GM21528 (cell line): ENCODE results near the gene ZNF213.
"Not testable (repeated sequence)": the region's sequence is repeated elsewhere in the genome, so short reads cannot be mapped to it uniquely, and the experiment has no call there.

Experiments
- ATAC-seq: cut with Tn5 transposase; IDR thresholded peaks from one replicate; pipeline ENCODE4 v1.9.1; 2021; ENCODE audit warnings: mild to moderate bottlenecking, moderate library complexity; ENCODE audit not compliant: unreplicated experiment, low FRiP score

The ZNF213 gene

DNA sequence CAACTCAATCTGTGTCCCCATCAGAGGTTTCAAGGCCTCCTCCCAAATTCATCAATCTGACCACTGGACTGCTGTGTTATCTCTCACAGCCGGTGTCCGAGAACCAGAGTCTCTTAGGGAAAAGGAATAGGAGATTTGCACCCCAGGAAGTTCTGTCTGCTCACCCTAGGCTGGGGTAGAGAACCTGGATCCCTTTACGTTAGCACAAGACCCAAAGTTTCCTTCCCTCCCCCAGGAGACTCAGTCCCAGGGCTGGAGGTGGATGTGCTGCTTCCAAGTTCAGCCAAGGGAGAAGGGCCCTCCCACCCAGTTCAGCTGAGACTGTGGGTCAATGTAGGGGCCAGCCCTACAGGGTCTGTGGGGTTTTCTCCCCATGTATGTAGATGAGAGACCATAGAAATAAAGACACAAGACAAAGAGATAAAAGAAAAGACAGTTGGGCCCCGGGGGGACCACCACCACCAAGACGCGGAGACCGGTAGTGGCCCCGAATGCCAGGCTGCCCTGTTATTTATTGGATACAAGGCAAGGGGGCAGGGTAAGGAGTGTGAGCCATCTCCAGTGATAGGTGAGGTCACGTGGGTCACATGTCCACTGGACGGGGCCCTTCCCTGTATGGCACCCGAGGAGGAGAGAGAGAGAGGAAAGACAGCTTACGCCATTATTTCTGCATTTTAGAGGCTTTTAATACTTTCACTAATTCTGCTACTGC, 30.4 kb downstream of the ZNF213 start:
- no peak for ATAC-seq

DNA sequence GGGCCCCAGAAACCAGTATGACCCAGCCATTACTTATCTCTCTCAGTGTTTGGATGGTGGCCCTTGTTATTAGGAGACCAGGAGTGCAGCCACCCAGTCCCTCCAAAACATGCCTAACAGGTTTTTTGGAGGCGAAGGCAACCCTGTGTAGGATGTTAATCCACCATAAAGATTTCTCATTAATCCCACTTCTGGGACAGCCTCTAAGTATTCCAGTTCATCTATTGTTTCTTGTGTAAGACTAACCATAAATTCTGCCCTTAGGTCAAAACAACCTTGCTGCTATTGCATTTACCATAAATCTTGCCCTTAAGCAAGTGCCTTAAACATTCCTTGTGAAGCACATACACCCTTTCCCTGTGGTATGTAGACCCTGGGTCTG, 31.7 kb downstream of the ZNF213 start:
- ATAC-seq: no peak

- not testable (repeated sequence) for ATAC-seq
Observed at GRCh38 chr16:3168729-3169128, 33.9 kb downstream of the ZNF213 start.

DNA sequence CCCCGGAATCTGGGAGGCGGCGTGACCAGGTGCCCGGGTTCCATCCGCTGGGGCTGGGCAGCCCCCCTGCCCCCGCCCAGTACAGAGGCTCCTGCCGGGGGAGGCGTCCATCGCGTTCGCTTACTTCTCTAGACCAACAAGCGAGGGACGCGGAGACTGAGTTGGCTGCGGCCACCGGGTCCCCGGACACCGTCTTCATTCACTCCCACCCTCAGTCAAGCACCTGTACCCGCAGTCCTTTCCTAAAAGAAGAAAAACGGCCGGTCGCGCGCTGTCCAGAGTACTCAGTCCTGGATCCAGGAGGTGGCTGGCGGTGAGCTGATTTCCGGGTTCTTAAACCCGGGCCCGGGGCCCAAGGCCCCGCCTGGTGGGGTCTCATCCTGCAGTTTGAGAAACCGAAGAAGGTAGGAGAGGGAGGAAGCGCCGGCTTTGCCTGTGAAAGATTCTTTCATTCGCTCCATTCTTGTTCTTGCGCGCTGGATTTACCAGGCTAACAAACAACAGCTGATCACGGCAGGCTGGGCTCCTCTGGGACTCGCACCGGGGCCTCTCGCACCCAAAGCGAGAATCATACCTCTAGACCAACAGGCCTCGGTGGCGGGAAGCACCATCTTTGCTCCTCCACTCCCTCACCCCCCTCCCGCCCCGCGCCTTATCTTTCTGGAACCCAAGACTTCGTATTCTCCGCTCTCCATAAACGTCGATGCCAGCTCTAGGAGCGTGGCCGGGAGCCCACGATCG, 35.8 kb downstream of the ZNF213 start:
- no peak for ATAC-seq

DNA sequence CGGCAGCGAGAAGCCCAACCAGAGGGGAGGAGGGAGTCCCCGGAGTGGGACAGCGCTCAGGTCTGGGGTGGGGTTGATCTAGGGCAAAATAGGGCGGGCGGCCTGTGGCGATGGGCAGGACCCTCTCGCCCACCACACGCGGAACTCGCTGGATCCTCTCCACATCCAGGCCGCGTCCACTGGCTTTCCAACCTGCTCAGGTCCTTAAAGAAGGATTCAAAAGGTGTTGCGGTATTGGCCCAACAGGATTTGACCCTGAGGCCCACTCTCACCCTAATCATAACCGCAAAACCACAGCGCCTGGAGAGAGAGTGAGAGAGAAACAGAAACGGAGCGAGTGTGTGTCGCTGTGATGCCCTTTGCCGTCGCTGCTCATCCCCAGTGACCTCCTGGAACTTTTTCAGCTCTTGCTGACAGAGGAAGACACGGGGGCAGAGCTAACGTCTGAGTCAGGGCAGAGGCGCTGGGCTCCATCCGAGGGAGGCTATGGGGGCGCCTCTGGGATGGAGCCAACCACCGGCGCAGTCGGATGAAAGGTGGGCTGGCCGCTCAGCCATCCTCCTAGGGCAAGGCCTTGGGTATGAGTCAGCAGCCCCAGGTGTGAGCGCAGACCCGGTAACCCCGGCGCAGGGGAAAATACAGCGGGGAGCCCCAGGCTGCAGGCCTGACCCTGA, 36.5 kb downstream of the ZNF213 start:
- no peak for ATAC-seq

DNA sequence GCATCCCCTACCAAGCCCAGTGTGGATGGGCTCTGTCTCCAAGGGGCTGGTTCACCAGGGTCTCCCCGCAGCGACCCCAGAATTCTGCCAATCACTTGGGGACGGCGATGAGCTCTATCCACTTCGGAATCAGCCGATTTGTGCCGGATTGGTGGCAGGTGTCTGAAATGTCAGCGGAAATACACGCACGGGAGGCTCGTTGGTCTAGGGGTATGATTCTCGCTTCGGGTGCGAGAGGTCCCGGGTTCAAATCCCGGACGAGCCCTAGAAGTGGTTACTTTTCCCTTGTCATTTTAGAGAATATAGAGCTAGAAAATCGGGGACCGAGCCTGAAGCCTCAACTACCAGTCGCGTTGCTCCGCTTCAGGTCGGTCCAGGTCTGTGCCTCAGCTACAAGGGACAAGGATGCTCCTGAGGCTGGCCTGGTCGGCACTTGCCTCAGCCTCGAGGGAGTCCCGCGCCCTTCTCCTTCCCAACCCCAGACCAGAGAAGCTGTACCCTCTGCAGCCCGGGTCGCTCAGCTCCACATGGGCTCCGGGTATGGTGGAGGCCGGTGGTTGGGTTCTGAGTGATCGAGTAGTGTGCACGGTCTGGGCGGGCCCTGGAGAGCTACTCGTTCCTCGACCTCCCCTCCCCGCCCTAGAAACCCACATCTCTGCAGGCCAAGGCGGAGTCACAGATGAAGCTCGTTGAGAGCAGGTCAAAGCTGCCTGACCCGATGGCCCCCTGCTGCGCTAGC, 37.2 kb downstream of the ZNF213 start:
- ATAC-seq: no peak

GRCh38 chr16:3173892-3174617, 39.2 kb downstream of the ZNF213 start:
- no peak for ATAC-seq

GRCh38 chr16:3174618-3175148, 39.9 kb downstream of the ZNF213 start:
- no peak for ATAC-seq

- no peak for ATAC-seq
Observed at GRCh38 chr16:3175157-3176093, 40.6 kb downstream of the ZNF213 start.

- ATAC-seq: no peak
Observed at GRCh38 chr16:3179651-3180050, 44.8 kb downstream of the ZNF213 start.

GRCh38 chr16:3180445-3180878, 45.6 kb downstream of the ZNF213 start:
- ATAC-seq: no peak

DNA sequence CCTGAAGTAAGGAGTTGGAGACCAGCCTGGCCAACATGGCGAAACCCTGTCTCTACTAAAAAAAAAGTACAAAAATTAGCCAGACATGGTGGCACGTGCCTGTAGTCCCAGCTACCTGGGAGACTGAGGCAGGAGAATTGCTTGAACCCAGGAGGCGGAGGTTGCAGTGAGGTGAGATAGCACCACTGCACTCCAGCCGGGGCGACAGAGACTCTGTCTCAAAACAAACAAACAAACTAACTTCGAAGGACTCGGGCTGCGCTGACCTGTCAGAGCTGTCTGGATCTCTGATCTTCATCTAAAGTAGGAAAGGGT, 47.4 kb downstream of the ZNF213 start:
- not testable (repeated sequence) for ATAC-seq

- no peak for ATAC-seq
Observed at GRCh38 chr16:3182608-3183444, 48.0 kb downstream of the ZNF213 start.

DNA sequence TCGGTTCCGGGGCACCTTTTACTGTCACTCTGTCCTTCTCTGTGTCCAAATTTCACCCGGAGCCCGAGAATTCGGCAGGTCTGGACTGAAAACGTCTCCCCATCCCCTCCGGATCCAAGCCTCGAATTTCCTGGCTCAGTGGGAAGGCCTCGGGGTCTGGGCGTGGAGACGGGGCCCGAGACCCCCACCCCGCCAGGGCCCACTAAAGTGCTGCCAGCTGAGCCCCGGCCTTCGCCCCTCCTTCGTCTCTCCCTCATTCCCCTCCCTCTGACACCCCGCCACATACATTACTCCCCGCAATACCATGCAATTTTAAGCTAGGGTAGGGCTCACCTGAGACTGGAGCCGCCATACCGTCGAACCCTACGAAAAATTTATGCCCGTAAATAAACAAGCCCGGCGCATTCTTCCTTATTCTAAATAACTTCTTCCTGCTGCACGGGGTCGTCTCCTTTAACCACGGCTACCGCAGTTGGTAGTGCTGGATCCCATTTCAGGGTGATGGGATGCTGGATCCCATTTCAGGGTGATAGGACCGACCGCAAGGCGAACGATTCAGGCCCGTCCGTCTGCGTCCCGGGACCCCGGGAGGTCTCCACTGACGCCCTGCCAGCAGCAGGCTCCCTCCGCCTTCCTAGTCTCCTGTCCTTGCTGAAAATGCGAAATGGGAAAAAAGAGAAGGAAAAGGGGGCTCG, 48.8 kb downstream of the ZNF213 start:
- no peak for ATAC-seq

GRCh38 chr16:3186946-3187690, 52.3 kb downstream of the ZNF213 start:
- ATAC-seq: no peak

DNA sequence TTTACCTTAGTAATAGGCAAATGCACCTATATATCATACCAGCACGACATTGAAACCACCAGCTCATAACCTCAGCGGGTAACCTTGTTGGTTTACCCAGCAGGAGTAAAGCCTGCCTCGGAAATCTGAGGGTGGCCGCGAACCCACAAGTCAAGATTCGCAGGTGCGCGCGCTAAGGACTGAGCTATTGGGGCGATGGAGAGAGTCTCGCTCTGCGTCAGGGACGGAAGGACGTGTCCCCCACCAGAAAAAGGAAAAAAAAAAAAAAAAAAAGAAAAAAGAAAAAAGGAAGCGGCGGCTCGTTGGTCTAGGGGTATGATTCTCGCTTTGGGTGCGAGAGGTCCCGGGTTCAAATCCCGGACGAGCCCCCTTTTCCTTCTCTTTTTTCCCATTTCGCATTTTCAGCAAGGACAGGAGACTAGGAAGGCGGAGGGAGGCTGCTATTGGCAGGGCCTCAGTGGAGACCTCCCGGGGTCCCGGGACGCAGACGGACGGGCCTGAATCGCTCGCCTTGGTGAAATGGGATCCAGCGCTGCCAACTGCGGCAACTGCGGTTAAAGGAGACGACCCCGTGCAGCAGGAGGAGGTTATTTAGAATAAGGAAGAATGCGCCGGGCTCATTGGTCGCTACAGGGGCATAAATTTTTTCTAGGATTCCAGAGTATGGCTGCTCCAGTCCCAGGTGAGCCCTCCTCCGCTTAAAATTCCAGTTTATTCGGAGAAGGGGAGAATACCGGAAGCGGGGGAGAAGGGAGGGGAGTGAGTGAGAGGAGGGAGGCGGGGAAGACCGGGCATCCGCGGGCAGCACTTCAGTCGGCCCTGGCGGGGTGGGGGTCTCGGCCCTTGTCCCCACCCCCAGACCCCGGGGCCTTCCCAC, 53.2 kb downstream of the ZNF213 start, which contains the start of gene OR1F1:
Gene OR1F1, plus strand, starts transcription at position 407 of the 877 bp plus-strand sequence.
- ATAC-seq: no peak
